GM12878 (cell line): ENCODE results near the gene CCDC9. TPM values are rescaled to one million over a fixed set of nuclear protein-coding genes. Genes with fewer than 3 reads are reported as not detected.

Experiments
- ATAC-seq: fragments of 200-7000 bp; cut with Tn5 transposase; 3 replicates; pipeline ENCODE4 v1.9.1; 2020; ENCODE audit warnings: mild to moderate bottlenecking, moderate library complexity
- BruUV-seq: library from RNA; stranded (reverse); fragments of 400-500 nt; replicated peaks from 2 replicates; lab custom pipeline; 2021; lab: Mats Ljungman, UMichigan
- CTCF ChIA-PET: fragments of 300-600 bp; sonication (Branson Sonifier 250); formaldehyde crosslinking; extraction: SDS; loops from one replicate; lab custom pipeline; 2021; ENCODE audit warnings: inconsistent platforms; lab: Yijun Ruan, JAX
- POLR2A ChIA-PET: fragments of 350-600 bp; formaldehyde crosslinking; extraction: SDS; loops from one replicate; lab custom pipeline; 2021; ENCODE audit warnings: inconsistent platforms; lab: Charles Lee
- RAD21 ChIA-PET: fragments of 300-600 bp; sonication (Branson Sonifier 250); formaldehyde crosslinking; loops from one replicate; lab custom pipeline; 2023; ENCODE audit warnings: antibody characterized with exemption; ENCODE audit not compliant: unreplicated experiment; lab: Charles Lee
- SMC1A ChIA-PET: fragments of 300-600 bp; sonication (Branson Sonifier 250); formaldehyde crosslinking; loops from one replicate; lab custom pipeline; 2023; ENCODE audit not compliant: unreplicated experiment, uncharacterized antibody; lab: Charles Lee
- DNase-seq: peaks from one replicate; pipeline ENCODE4 v3.0.0-alpha.2; 2011; ENCODE audit warnings: low read depth, low spot score
- FAIRE-seq: peaks from 3 replicates; lab custom pipeline; 2011; peaks lifted over from hg19 to GRCh38; lab: Jason Lieb, UNC
- H2AFZ ChIP-seq: 2 replicates; pipeline ENCODE4 v1.6.0; 2011; ENCODE audit warnings: low read depth, low read length, control low read depth; ENCODE audit not compliant: control insufficient read depth
- H3K27ac ChIP-seq: 2 replicates; pipeline ENCODE4 v1.5.1; 2011; ENCODE audit warnings: control low read depth; ENCODE audit not compliant: control insufficient read depth, insufficient read depth
- H3K27me3 ChIP-seq, 2 experiments: replicated peaks in 1 of 2; 2 replicates each; pipeline versions ENCODE4 v1.6.0 to v1.6.1; 2011; ENCODE audit warnings: low read length in 1 of 2; ENCODE audit not compliant: control insufficient read depth in 2 of 2, insufficient read depth in 2 of 2
- H3K36me3 ChIP-seq, 2 experiments: 2 replicates each; pipeline ENCODE4 v1.5.1; 2011; ENCODE audit warnings: low read length in 1 of 2; ENCODE audit not compliant: control insufficient read depth in 2 of 2, insufficient read depth in 2 of 2
- H3K4me1 ChIP-seq: 2 replicates; pipeline ENCODE4 v1.6.1; 2011; ENCODE audit warnings: mild to moderate bottlenecking, low read length, moderate library complexity, mixed read lengths; ENCODE audit not compliant: control insufficient read depth, insufficient read depth
- H3K4me2 ChIP-seq: 2 replicates; pipeline ENCODE4 v1.6.0; 2011; ENCODE audit warnings: control low read depth; ENCODE audit not compliant: control insufficient read depth, insufficient read depth
- H3K4me3 ChIP-seq: fragments of 200-600 bp; sonication (generic); 2 replicates; pipeline ENCODE4 v1.5.1; 2016
- H3K79me2 ChIP-seq: 2 replicates; pipeline ENCODE4 v1.6.0; 2011; ENCODE audit warnings: low read length; ENCODE audit not compliant: control insufficient read depth, insufficient read depth
- H3K9ac ChIP-seq: 2 replicates; pipeline ENCODE4 v1.8.0; 2011; ENCODE audit warnings: low read length, control low read depth, mixed read lengths; ENCODE audit not compliant: control insufficient read depth, insufficient read depth
- H3K9me3 ChIP-seq: replicated peaks from 3 replicates; pipeline ENCODE4 v1.5.1; 2011; ENCODE audit warnings: mild to moderate bottlenecking, low read length; ENCODE audit not compliant: control insufficient read depth, insufficient read depth
- H4K20me1 ChIP-seq: 2 replicates; pipeline ENCODE4 v1.6.0; 2011; ENCODE audit not compliant: control insufficient read depth, insufficient read depth
- BCL11A ChIP-seq: IDR thresholded peaks from 2 replicates; pipeline ENCODE4 v1.6.1; 2011; ENCODE audit warnings: low read depth, low read length
- CREM ChIP-seq: IDR thresholded peaks from 2 replicates; pipeline ENCODE4 v1.6.1; 2014; ENCODE audit warnings: antibody characterized with exemption, low read depth
- EGR1 ChIP-seq, 2 experiments: IDR thresholded peaks; 1 replicate in 1 of 2; 2 replicates in 1 of 2; pipeline ENCODE4 v1.6.1; 2011 to 2012; ENCODE audit warnings: low read depth in 2 of 2, low read length in 2 of 2, borderline replicate concordance in 1 of 2, mild to moderate bottlenecking in 1 of 2, moderate library complexity in 1 of 2
- ETV6 ChIP-seq, 2 experiments: fragments of 450-650 bp in 1 of 2; IDR thresholded peaks in 1 of 2; conservative IDR thresholded peaks in 1 of 2; 2 replicates each; pipeline ENCODE4 v1.6.1; 2014; ENCODE audit warnings: antibody characterized with exemption in 1 of 2, borderline replicate concordance in 1 of 2, low read depth in 1 of 2, mild to moderate bottlenecking in 1 of 2, moderate library complexity in 1 of 2
- IKZF2 ChIP-seq, 2 experiments: fragments of 450-650 bp; IDR thresholded peaks; 2 replicates each; pipeline ENCODE4 v1.6.1; 2017; ENCODE audit warnings: mild to moderate bottlenecking in 2 of 2, moderate library complexity in 2 of 2
- LARP7 ChIP-seq: fragments of 450-650 bp; IDR thresholded peaks from 2 replicates; pipeline ENCODE4 v1.6.1; 2017; ENCODE audit warnings: mild to moderate bottlenecking
- MXI1 ChIP-seq: fragments of 150-350 bp; IDR thresholded peaks from 2 replicates; pipeline ENCODE4 v1.6.1; 2011; ENCODE audit warnings: low read depth, mild to moderate bottlenecking, inconsistent platforms, low read length, improper control_type of control experiment
- MYB ChIP-seq: fragments of 150-350 bp; IDR thresholded peaks from 2 replicates; pipeline ENCODE4 v1.6.1; 2014; ENCODE audit warnings: mild to moderate bottlenecking, low read depth, low read length, borderline replicate concordance
- RELA ChIP-seq: fragments of 450-650 bp; IDR thresholded peaks from 2 replicates; pipeline ENCODE4 v1.8.0; 2014; ENCODE audit warnings: borderline replicate concordance; ENCODE audit not compliant: partially characterized antibody
- SP1 ChIP-seq: IDR thresholded peaks from one replicate; pipeline ENCODE4 v1.6.1; 2011; ENCODE audit warnings: low read depth, low read length
- TBL1XR1 ChIP-seq: IDR thresholded peaks from 2 replicates; pipeline ENCODE4 v1.6.1; 2012; ENCODE audit warnings: low read depth, low read length, improper control_type of control experiment
- ZNF24 ChIP-seq: fragments of 450-650 bp; IDR thresholded peaks from 2 replicates; pipeline ENCODE4 v1.6.1; 2017; ENCODE audit warnings: antibody characterized with exemption, mild to moderate bottlenecking
- WGBS: methylation state at CpG from one replicate; pipeline ENCODE4 v1.1.6; 2016; ENCODE audit warnings: low lambda C conversion rate; ENCODE audit not compliant: insufficient replicate concordance, insufficient coverage; ENCODE audit errors: missing lambda C conversion rate; 5-methylcytosine and 5-hydroxymethylcytosine counted together
- in situ Hi-C: fragments of 300-500 bp; cut with MboI; formaldehyde crosslinking; loops from 9 replicates; pipeline ENCODE4 v1.14.3; 2018; ENCODE audit warnings: mixed read lengths
- intact Hi-C: fragments of 100-400 bp; cut with micrococcal nuclease; formaldehyde crosslinking; loops from one replicate; pipeline ENCODE4 v1.14.2; 2022; ENCODE audit not compliant: unreplicated experiment
- polyA plus RNA-seq, 11 experiments: library from polyadenylated mRNA; depleted of rRNA in 4 of 11; unstranded in 6 of 11; stranded (reverse) in 5 of 11; fragments of >200 nt; fragmentation: Nextera tagmentation in 4 of 11; fragmentation: Illumina TruSeq in 1 of 11; extraction: Ambion mirVana in 4 of 11; extraction: Trizol in 1 of 11; gene quantifications; 1 replicate in 1 of 11; 2 replicates in 10 of 11; pipeline versions ENCODE4 v1.2.1 to v1.2.3, GENCODE V29; 2011 to 2016; ENCODE audit warnings: inconsistent platforms in 2 of 11, missing spikeins in 2 of 11, low read depth in 1 of 11
- total RNA-seq, 4 experiments: library from RNA; depleted of rRNA in 3 of 4; stranded (reverse); fragments of >200 nt in 3 of 4; fragmentation: Illumina TruSeq in 1 of 4; extraction: Trizol in 1 of 4; gene quantifications; 2 replicates each; pipeline versions ENCODE4 v1.2.1 to v1.2.3, GENCODE V29; 2013 to 2021
- TF ChIP-seq, protein P1 (sequence below): IDR thresholded peaks from 2 replicates; pipeline ENCODE4 v1.6.1; 2012; ENCODE audit warnings: low read depth, low read length, improper control_type of control experiment
- TF ChIP-seq, protein P2 (sequence below): fragments of 450-650 bp; IDR thresholded peaks from 2 replicates; pipeline ENCODE4 v1.6.1; 2016; ENCODE audit warnings: mild to moderate bottlenecking
- TF ChIP-seq, protein P3 (sequence below): IDR thresholded peaks from 2 replicates; pipeline ENCODE4 v1.6.1; 2011; ENCODE audit warnings: borderline replicate concordance, low read depth, mild to moderate bottlenecking, moderate library complexity, low read length; ENCODE audit not compliant: insufficient read depth, poor library complexity, severe bottlenecking

The CCDC9 gene
- total and polyA plus RNA-seq, 10 of the 15 experiments (the other 5 are each of a cell fraction or from before 2014, with no cell fraction given), result 0.18 to 17.5 (median 7.1) TPM; not detected in 1

DNA sequence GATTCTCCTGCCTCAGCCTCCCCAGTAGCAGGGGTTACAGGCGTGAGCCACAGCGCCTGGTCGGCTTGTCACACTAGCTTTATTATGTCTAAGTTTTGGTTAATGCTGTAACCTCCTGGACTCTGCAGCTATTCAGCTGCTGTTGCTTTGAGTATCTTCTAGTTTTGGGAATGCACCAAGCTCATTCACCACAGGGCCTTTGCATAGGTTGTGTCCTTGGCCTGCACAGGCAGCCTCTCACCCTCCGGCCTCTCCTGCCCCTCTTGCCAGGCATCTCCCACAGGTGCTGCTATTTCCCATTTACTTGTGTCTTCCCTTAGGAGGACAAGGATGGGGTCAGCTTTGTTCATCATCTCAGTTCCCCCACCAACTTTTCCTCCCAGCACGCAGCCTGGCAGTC is 2.4 kb upstream of the CCDC9 start (continued):
- no peak for TF ChIP-seq RELA
- TF ChIP-seq MYB, result no peak
- TF ChIP-seq IKZF2 (IDR thresholded peaks at IDR 0.05), result no peak
- TF ChIP-seq BCL11A, result no peak
- no peak for TF ChIP-seq MXI1
- TF ChIP-seq LARP7, result no peak
- no peak for TF ChIP-seq ZNF24
- TF ChIP-seq, protein P1, sequence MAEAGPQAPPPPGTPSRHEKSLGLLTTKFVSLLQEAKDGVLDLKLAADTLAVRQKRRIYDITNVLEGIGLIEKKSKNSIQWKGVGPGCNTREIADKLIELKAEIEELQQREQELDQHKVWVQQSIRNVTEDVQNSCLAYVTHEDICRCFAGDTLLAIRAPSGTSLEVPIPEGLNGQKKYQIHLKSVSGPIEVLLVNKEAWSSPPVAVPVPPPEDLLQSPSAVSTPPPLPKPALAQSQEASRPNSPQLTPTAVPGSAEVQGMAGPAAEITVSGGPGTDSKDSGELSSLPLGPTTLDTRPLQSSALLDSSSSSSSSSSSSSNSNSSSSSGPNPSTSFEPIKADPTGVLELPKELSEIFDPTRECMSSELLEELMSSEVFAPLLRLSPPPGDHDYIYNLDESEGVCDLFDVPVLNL, result no peak
- TF ChIP-seq, all 136 proteins: peak for 0

DNA sequence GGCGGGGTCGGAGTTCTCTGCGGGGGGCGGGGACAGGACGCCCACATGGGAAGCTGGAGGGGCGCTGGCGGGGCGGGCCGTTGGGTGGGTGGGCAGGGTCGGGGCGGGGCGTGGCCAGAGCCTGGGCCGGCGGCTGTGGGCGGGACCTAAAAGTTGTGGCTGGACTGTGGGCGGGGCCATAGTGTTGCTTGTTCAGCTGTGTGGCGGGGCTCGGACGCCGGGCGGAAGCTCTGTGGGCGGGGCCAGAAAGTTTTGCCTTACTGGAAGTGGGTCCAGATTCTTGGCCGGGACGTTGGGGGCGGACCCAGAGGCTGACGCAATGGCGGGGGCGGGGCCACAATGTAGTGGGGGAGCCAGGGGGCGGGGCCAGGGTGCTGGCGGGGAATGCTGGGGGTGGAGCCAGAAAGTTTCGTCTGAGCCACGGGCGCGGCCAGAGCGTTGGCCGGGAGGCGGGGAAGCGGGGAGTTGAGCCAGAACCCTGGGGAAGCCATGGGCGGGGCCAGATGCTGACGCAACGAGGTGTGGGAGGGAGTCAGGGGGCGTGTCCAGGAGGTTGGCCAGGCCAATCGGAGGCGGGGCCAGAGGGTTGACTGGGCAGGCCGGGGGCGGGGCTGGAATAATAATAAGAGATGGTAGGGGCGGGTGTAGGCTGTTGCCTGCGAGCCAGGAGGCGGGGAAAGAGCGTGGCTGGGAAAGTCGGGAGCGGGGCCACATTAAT is 527 bp downstream of the CCDC9 start:
- Histone ChIP-seq H3K4me3 (peak overlapping the region; percentile 93; the same call in 1 of the 2 replicates), H3K27me3 (no peaks in the 10 kb centered on the region), H4K20me1 (no peaks in the 10 kb centered on the region), H3K4me2 (peak overlapping the region; percentile 97; the same call in 1 of the 2 replicates), H2AFZ (no peak overlapping the region), H3K9me3 (no peaks in the 10 kb centered on the region), H3K27ac (peak overlapping the region; percentile 86), H3K9ac (peak overlapping the region; percentile 86; the same call in 1 of the 2 replicates), H3K36me3 (peaks cover 8 to 12% of the 10 kb centered on the region in 2 experiments; a peak in 2 of 4 replicates), H3K79me2 (peaks cover 9% of the 10 kb centered on the region), H3K4me1 (peaks cover 8% of the 10 kb centered on the region)
- CTCF ChIA-PET, result interaction anchor here (0.6 to 2.6 kb wide), 9 partner anchors 11 to 221 kb away, joined by 3 to 57 read pairs (median 3); no protein-coding TSS in a partner anchor
- RAD21 ChIA-PET, result interaction anchor here (0.7 to 2.2 kb wide), 14 partner anchors 9 to 1776 kb away, joined by 3 to 39 read pairs (median 5); partner anchors contain the start of genes INAFM1 and ZC3H4
- FAIRE-seq (peak; percentile 100), ATAC-seq (peak; percentile 91), DNase-seq (peak; percentile 92)
- 3% methylated on average over 43 of the region's 52 CpGs for WGBS
- intact Hi-C loops (loop anchor here (2.0 kb wide), 1 partner anchor 16 kb away; no protein-coding TSS in a partner anchor), in situ Hi-C loops (no loop called here)
- SMC1A ChIA-PET, result interaction anchor here (0.7 to 2.0 kb wide), 9 partner anchors 13 to 126 kb away, joined by 3 to 9 read pairs (median 3); partner anchors contain the start of genes INAFM1 and SAE1
- POLR2A ChIA-PET, result interaction anchor here (0.5 to 3.2 kb wide), 13 partner anchors 9 to 528 kb away, joined by 3 to 39 read pairs (median 4); partner anchors contain the start of genes DHX34, INAFM1 and ZC3H4
- no TSS peak for BruUV-seq
- TF ChIP-seq, protein P1, result 0 out of 2 replicates have a peak, but pooled peaks have one; percentile 23
- TF ChIP-seq EGR1 (IDR thresholded peaks at IDR 0.05; ENCODE audit: borderline replicate concordance in 1 of 2, low read depth in 2 of 2, low read length in 2 of 2), result peak in 1 of 2 experiments; percentile 4; a peak in 1 of 3 replicates
- no peak for TF ChIP-seq ETV6 (conservative IDR thresholded peaks at IDR 0.05 in 1 of 2, IDR thresholded peaks at IDR 0.05 in 1 of 2; ENCODE audit: borderline replicate concordance in 1 of 2, low read depth in 1 of 2)
- TF ChIP-seq CREM, result peak; percentile 69
- TF ChIP-seq TBL1XR1, result no peak
- TF ChIP-seq, protein P2, sequence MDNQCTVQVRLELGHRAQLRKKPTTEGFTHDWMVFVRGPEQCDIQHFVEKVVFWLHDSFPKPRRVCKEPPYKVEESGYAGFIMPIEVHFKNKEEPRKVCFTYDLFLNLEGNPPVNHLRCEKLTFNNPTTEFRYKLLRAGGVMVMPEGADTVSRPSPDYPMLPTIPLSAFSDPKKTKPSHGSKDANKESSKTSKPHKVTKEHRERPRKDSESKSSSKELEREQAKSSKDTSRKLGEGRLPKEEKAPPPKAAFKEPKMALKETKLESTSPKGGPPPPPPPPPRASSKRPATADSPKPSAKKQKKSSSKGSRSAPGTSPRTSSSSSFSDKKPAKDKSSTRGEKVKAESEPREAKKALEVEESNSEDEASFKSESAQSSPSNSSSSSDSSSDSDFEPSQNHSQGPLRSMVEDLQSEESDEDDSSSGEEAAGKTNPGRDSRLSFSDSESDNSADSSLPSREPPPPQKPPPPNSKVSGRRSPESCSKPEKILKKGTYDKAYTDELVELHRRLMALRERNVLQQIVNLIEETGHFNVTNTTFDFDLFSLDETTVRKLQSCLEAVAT, result no peak
- peak; percentile 79 for TF ChIP-seq SP1
- TF ChIP-seq, protein P3, sequence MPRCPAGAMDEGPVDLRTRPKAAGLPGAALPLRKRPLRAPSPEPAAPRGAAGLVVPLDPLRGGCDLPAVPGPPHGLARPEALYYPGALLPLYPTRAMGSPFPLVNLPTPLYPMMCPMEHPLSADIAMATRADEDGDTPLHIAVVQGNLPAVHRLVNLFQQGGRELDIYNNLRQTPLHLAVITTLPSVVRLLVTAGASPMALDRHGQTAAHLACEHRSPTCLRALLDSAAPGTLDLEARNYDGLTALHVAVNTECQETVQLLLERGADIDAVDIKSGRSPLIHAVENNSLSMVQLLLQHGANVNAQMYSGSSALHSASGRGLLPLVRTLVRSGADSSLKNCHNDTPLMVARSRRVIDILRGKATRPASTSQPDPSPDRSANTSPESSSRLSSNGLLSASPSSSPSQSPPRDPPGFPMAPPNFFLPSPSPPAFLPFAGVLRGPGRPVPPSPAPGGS, result no peak
